GM12878 (cell line): ENCODE data around the gene DMRT1. TPM values are rescaled to one million over a fixed set of nuclear protein-coding genes. Genes with fewer than 3 reads are reported as not detected.

Experiments
- ATAC-seq: fragments of 200-7000 bp; cut with Tn5 transposase; 3 replicates; pipeline ENCODE4 v1.9.1; 2020; ENCODE audit warnings: mild to moderate bottlenecking, moderate library complexity
- BruUV-seq: library from RNA; stranded (reverse); fragments of 400-500 nt; replicated peaks from 2 replicates; lab custom pipeline; 2021; lab: Mats Ljungman, UMichigan
- CTCF ChIA-PET: fragments of 300-600 bp; sonication (Branson Sonifier 250); formaldehyde crosslinking; extraction: SDS; loops from one replicate; lab custom pipeline; 2021; ENCODE audit warnings: inconsistent platforms; lab: Yijun Ruan, JAX
- POLR2A ChIA-PET: fragments of 350-600 bp; formaldehyde crosslinking; extraction: SDS; loops from one replicate; lab custom pipeline; 2021; ENCODE audit warnings: inconsistent platforms; lab: Charles Lee
- RAD21 ChIA-PET: fragments of 300-600 bp; sonication (Branson Sonifier 250); formaldehyde crosslinking; loops from one replicate; lab custom pipeline; 2023; ENCODE audit warnings: antibody characterized with exemption; ENCODE audit not compliant: unreplicated experiment; lab: Charles Lee
- SMC1A ChIA-PET: fragments of 300-600 bp; sonication (Branson Sonifier 250); formaldehyde crosslinking; loops from one replicate; lab custom pipeline; 2023; ENCODE audit not compliant: unreplicated experiment, uncharacterized antibody; lab: Charles Lee
- DNase-seq: peaks from one replicate; pipeline ENCODE4 v3.0.0-alpha.2; 2011; ENCODE audit warnings: low read depth, low spot score
- FAIRE-seq: peaks from 3 replicates; lab custom pipeline; 2011; peaks lifted over from hg19 to GRCh38; lab: Jason Lieb, UNC
- H2AFZ ChIP-seq: 2 replicates; pipeline ENCODE4 v1.6.0; 2011; ENCODE audit warnings: low read depth, low read length, control low read depth; ENCODE audit not compliant: control insufficient read depth
- H3K27ac ChIP-seq: 2 replicates; pipeline ENCODE4 v1.5.1; 2011; ENCODE audit warnings: control low read depth; ENCODE audit not compliant: control insufficient read depth, insufficient read depth
- H3K27me3 ChIP-seq, 2 experiments: replicated peaks in 1 of 2; 2 replicates each; pipeline versions ENCODE4 v1.6.0 to v1.6.1; 2011; ENCODE audit warnings: low read length in 1 of 2; ENCODE audit not compliant: control insufficient read depth in 2 of 2, insufficient read depth in 2 of 2
- H3K36me3 ChIP-seq, 2 experiments: 2 replicates each; pipeline ENCODE4 v1.5.1; 2011; ENCODE audit warnings: low read length in 1 of 2; ENCODE audit not compliant: control insufficient read depth in 2 of 2, insufficient read depth in 2 of 2
- H3K4me1 ChIP-seq: 2 replicates; pipeline ENCODE4 v1.6.1; 2011; ENCODE audit warnings: mild to moderate bottlenecking, low read length, moderate library complexity, mixed read lengths; ENCODE audit not compliant: control insufficient read depth, insufficient read depth
- H3K4me2 ChIP-seq: 2 replicates; pipeline ENCODE4 v1.6.0; 2011; ENCODE audit warnings: control low read depth; ENCODE audit not compliant: control insufficient read depth, insufficient read depth
- H3K4me3 ChIP-seq: fragments of 200-600 bp; sonication (generic); 2 replicates; pipeline ENCODE4 v1.5.1; 2016
- H3K79me2 ChIP-seq: 2 replicates; pipeline ENCODE4 v1.6.0; 2011; ENCODE audit warnings: low read length; ENCODE audit not compliant: control insufficient read depth, insufficient read depth
- H3K9ac ChIP-seq: 2 replicates; pipeline ENCODE4 v1.8.0; 2011; ENCODE audit warnings: low read length, control low read depth, mixed read lengths; ENCODE audit not compliant: control insufficient read depth, insufficient read depth
- H3K9me3 ChIP-seq: replicated peaks from 3 replicates; pipeline ENCODE4 v1.5.1; 2011; ENCODE audit warnings: mild to moderate bottlenecking, low read length; ENCODE audit not compliant: control insufficient read depth, insufficient read depth
- H4K20me1 ChIP-seq: 2 replicates; pipeline ENCODE4 v1.6.0; 2011; ENCODE audit not compliant: control insufficient read depth, insufficient read depth
- ATF7 ChIP-seq: fragments of 450-650 bp; IDR thresholded peaks from 2 replicates; pipeline ENCODE4 v1.6.1; 2016; ENCODE audit warnings: low read depth, mild to moderate bottlenecking
- E2F4 ChIP-seq: IDR thresholded peaks from 2 replicates; pipeline ENCODE4 v1.6.1; 2012; ENCODE audit warnings: low read depth, low read length, improper control_type of control experiment
- ELK1 ChIP-seq: IDR thresholded peaks from 2 replicates; pipeline ENCODE4 v1.6.1; 2012; ENCODE audit warnings: low read depth, low read length, improper control_type of control experiment
- HDAC2 ChIP-seq: fragments of 200-600 bp; sonication (generic); IDR thresholded peaks from 2 replicates; pipeline ENCODE4 v1.6.1; 2017
- HSF1 ChIP-seq: fragments of 150-350 bp; IDR thresholded peaks from 2 replicates; pipeline ENCODE4 v1.6.1; 2014; ENCODE audit warnings: mild to moderate bottlenecking, low read depth, low read length
- KAT2A ChIP-seq: conservative IDR thresholded peaks from 2 replicates; pipeline ENCODE4 v1.6.1; 2011; ENCODE audit warnings: low read depth, low read length; ENCODE audit not compliant: control insufficient read depth
- ZZZ3 ChIP-seq: IDR thresholded peaks from 2 replicates; pipeline ENCODE4 v1.6.1; 2011; ENCODE audit warnings: low read depth; ENCODE audit not compliant: control insufficient read depth, insufficient read length
- WGBS: methylation state at CpG from one replicate; pipeline ENCODE4 v1.1.6; 2016; ENCODE audit warnings: low lambda C conversion rate; ENCODE audit not compliant: insufficient replicate concordance, insufficient coverage; ENCODE audit errors: missing lambda C conversion rate; 5-methylcytosine and 5-hydroxymethylcytosine counted together
- in situ Hi-C: fragments of 300-500 bp; cut with MboI; formaldehyde crosslinking; loops from 9 replicates; pipeline ENCODE4 v1.14.3; 2018; ENCODE audit warnings: mixed read lengths
- intact Hi-C: fragments of 100-400 bp; cut with micrococcal nuclease; formaldehyde crosslinking; loops from one replicate; pipeline ENCODE4 v1.14.2; 2022; ENCODE audit not compliant: unreplicated experiment
- polyA plus RNA-seq, 11 experiments: library from polyadenylated mRNA; depleted of rRNA in 4 of 11; unstranded in 6 of 11; stranded (reverse) in 5 of 11; fragments of >200 nt; fragmentation: Nextera tagmentation in 4 of 11; fragmentation: Illumina TruSeq in 1 of 11; extraction: Ambion mirVana in 4 of 11; extraction: Trizol in 1 of 11; gene quantifications; 1 replicate in 1 of 11; 2 replicates in 10 of 11; pipeline versions ENCODE4 v1.2.1 to v1.2.3, GENCODE V29; 2011 to 2016; ENCODE audit warnings: inconsistent platforms in 2 of 11, missing spikeins in 2 of 11, low read depth in 1 of 11
- total RNA-seq, 4 experiments: library from RNA; depleted of rRNA in 3 of 4; stranded (reverse); fragments of >200 nt in 3 of 4; fragmentation: Illumina TruSeq in 1 of 4; extraction: Trizol in 1 of 4; gene quantifications; 2 replicates each; pipeline versions ENCODE4 v1.2.1 to v1.2.3, GENCODE V29; 2013 to 2021
- TF ChIP-seq, protein P1 (sequence below): fragments of 450-650 bp; IDR thresholded peaks from 2 replicates; pipeline ENCODE4 v1.6.1; 2017; ENCODE audit warnings: antibody characterized with exemption, mild to moderate bottlenecking, moderate library complexity

The DMRT1 gene
- total and polyA plus RNA-seq, 10 of the 15 experiments (the other 5 are each of a cell fraction or from before 2014, with no cell fraction given): 0.06 to 1.9 (median 0.24) TPM

- no TSS peak for BruUV-seq
- Histone ChIP-seq H3K9me3 (no peaks in the 10 kb centered on the region), H3K9ac (no peak overlapping the region), H3K4me2 (no peak overlapping the region), H3K4me3 (no peak overlapping the region), H3K27me3 (no peaks in the 10 kb centered on the region; a peak in 1 of 4 replicates), H3K36me3 (no peaks in the 10 kb centered on the region), H3K4me1 (peaks cover 3% of the 10 kb centered on the region), H3K27ac (no peak overlapping the region), H3K79me2 (no peaks in the 10 kb centered on the region), H4K20me1 (peaks cover 3% of the 10 kb centered on the region; the same call in 1 of the 2 replicates), H2AFZ (no peak overlapping the region)
- intact Hi-C loops: no loop called here
- TF ChIP-seq ATF7: no peak
- no peak for TF ChIP-seq KAT2A
- no peak for TF ChIP-seq E2F4
- no peak for TF ChIP-seq HDAC2
- TF ChIP-seq ZZZ3: no peak
- TF ChIP-seq, protein P1, sequence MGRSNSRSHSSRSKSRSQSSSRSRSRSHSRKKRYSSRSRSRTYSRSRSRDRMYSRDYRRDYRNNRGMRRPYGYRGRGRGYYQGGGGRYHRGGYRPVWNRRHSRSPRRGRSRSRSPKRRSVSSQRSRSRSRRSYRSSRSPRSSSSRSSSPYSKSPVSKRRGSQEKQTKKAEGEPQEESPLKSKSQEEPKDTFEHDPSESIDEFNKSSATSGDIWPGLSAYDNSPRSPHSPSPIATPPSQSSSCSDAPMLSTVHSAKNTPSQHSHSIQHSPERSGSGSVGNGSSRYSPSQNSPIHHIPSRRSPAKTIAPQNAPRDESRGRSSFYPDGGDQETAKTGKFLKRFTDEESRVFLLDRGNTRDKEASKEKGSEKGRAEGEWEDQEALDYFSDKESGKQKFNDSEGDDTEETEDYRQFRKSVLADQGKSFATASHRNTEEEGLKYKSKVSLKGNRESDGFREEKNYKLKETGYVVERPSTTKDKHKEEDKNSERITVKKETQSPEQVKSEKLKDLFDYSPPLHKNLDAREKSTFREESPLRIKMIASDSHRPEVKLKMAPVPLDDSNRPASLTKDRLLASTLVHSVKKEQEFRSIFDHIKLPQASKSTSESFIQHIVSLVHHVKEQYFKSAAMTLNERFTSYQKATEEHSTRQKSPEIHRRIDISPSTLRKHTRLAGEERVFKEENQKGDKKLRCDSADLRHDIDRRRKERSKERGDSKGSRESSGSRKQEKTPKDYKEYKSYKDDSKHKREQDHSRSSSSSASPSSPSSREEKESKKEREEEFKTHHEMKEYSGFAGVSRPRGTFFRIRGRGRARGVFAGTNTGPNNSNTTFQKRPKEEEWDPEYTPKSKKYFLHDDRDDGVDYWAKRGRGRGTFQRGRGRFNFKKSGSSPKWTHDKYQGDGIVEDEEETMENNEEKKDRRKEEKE: no peak
- no peak for TF ChIP-seq HSF1
- TF ChIP-seq ELK1: no peak
- ChIA-PET RAD21 (no interaction called here), SMC1A (no interaction called here), POLR2A (no interaction called here), CTCF (no interaction called here)
- DNase-seq (no peak), FAIRE-seq (no peak), ATAC-seq (no peak)
- in situ Hi-C loops: loop anchor here (10.0 kb wide), 1 partner anchor 591 kb away; no protein-coding TSS in a partner anchor
- WGBS: 23% methylated on average over 4 of the region's 4 CpGs
These were observed 172.7 kb downstream of the DMRT1 start for GRCh38 chr9:1014225-1014624.
